GM08714 (cell line): ENCODE data around the gene SWAP70.

ENCODE experiments used
- H3K4me3 ChIP-seq: fragments of 200-500 bp; sonication (Bioruptor generic); 2 replicates; pipeline ENCODE4 v1.5.1; 2014; ENCODE audit warnings: mild to moderate bottlenecking, low read length, inconsistent platforms
- ZNF274 ChIP-seq: IDR thresholded peaks from 2 replicates; pipeline ENCODE4 v1.6.1; 2012; ENCODE audit warnings: mild to moderate bottlenecking, low read depth, low read length

The SWAP70 gene

DNA sequence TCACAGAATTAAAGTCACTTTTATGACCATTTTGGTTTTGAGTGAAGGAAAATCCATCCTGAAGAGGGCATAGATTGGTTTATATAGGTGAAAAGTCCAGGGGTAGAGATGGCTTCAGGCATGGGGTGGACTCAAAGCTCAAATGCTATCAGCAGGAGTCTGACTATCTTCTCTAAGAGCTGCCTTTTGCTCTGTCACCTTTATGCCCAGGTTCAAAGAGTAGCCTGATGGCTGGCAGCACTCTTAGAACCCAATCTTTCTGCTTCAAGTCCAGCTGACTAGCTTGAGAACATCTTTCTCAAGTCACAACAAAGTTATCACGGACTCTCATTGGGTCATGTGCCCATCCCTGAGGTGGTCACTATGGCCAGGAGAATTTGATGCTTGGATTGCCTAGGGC is 27.2 kb upstream of the SWAP70 start:
- H3K4me3 ChIP-seq: no peak overlapping the region
- TF ChIP-seq ZNF274: no peak

- TF ChIP-seq ZNF274: no peak
- no peak overlapping the region for H3K4me3 ChIP-seq
Measured at GRCh38 chr11:9639099-9639498, 24.8 kb upstream of the SWAP70 start.

GRCh38 chr11:9639985-9640384 is 23.9 kb upstream of the SWAP70 start:
- H3K4me3 ChIP-seq: no peak overlapping the region
- no peak for TF ChIP-seq ZNF274

- no peak for TF ChIP-seq ZNF274
- no peak overlapping the region for H3K4me3 ChIP-seq
Measured at GRCh38 chr11:9642894-9643293, 21.0 kb upstream of the SWAP70 start.

DNA sequence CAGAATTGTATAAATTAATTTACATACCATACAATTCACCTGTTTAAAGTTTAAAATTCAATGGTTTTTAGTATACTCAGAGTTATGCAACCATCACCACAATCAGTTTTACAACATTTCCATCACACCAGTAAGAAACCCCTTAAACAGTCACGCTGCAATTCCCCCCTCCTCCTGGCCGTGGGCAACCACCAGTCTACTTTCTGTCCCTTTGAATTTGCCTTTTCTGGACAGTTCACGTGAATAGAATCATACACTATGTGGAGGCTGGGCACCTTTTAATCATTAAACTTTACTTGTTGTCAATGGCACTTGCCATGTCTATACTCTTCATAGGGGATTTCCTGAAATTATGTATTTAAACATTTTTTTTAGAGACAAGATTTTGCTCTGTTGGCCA is 20.1 kb upstream of the SWAP70 start:
- H3K4me3 ChIP-seq: no peak overlapping the region
- no peak for TF ChIP-seq ZNF274

DNA sequence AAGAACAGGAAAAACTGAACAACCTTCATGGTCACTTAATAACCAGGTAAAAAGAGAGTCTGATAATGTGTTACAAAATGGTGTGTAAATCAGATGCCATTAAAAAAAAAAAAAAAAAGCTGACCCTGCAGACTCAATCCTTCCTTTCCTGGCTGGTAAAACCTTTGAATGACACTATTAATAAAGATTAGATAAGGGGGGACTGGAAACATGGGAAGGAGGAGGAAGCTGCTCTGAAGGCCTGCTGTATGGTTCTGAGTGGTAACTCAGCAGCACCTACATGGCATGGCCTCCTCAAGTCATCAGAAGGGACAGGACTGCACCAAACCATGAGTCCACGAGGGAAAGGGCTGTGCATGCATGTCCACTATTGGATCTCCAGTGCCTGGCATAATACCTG is 18.0 kb upstream of the SWAP70 start:
- no peak overlapping the region for H3K4me3 ChIP-seq
- no peak for TF ChIP-seq ZNF274

GRCh38 chr11:9646324-9646723 is 17.6 kb upstream of the SWAP70 start:
- no peak for TF ChIP-seq ZNF274
- no peak overlapping the region for H3K4me3 ChIP-seq

DNA sequence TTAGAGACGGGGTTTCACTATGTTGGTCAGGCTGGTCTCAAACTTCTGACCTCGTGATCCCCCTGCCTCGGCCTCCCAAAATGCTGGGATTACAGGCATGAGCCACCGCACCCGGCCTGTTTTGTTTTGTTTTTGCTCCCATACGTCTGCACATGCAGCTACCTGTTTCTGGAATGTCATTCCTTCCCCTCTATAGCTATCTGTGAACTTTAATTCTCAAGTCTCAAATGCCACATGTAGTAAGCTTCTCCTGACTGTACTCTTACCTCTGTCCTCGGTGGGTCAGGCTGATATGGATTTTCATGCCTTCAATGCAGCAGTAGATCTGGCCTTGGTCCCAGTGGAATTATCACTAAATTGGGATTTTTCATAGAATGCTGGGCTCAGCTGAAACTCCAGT is 12.4 kb upstream of the SWAP70 start:
- TF ChIP-seq ZNF274: no peak
- H3K4me3 ChIP-seq: no peak overlapping the region

DNA sequence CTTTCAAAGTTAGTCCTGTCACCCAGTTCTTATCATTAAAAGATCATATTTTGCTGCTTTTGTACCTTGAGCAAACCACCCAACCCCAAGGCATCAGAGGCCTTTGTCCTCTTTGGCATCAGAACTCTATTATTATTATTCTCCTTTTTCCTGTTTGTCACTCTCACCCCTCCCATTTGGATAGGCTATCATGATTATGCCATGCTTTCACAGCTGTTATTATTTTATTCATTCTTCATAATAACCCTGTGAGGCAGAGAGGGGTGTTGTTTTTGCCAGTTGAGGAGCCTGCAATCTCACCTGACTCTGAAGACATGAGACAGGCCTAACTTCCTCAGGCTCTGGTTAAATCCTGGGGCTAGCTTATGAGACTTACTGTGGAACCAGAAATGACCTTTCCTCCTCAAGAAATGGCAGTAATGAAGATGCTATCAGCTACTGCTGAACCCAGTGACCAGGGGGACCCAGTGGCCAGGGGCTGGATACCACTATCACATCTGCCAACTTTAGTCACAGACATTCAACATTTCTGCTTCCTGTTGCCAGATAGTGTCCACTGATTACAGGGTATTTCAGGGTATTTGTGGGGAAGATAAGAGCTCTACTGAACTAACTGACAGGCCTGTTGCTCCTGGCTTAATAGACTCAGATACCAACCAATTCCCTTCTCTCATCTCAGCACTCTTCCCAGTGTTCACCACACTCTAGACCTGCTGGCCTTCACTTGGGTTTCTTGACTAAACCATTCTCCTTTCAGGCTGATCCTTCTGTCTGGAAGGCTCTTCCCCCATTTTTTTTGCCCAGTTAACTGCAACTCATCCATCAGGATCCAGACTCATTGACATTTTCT is 11.8 kb upstream of the SWAP70 start:
- TF ChIP-seq ZNF274: no peak
- no peak overlapping the region for H3K4me3 ChIP-seq

- TF ChIP-seq ZNF274: no peak
- no peak overlapping the region for H3K4me3 ChIP-seq
Measured at GRCh38 chr11:9653871-9654270, 10.0 kb upstream of the SWAP70 start.

DNA sequence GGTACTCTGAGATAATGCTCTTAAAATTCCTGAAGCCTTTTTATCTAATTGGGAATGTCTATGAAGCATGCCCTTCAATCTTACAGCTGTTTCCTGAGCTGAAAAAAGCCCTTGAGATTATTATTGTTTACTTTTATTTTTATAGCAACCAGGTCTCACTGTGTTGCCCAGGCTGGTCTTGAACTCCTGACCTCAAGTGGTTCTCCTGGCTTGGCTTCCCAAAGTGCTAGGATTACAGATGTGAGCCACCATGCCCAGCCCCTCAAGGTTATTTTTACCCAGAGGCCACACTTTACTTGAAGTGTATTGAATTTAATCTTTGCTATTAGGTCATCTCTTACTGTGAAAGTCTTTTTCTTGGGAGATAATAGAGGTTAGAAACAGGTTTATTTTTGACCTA is 7.0 kb upstream of the SWAP70 start:
- H3K4me3 ChIP-seq: no peak overlapping the region
- TF ChIP-seq ZNF274: no peak

DNA sequence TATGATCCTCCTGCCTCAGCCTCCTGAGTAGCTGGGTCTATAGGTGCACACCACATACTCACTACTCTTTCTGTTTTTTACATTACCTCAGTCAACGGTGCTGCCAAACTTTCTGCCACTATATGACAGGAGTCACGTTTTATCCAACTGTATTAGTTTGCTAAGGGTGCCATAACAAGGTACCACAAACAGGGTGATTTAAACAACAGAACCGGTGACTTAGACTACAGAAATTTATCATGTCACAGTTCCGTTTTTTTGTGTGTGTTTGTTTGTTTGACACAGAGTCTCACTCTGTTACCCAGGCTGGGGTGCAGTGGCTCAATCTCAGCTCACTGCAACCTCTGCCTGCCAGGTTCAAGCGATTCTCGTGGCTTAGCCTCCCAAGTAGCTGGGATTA is 6.3 kb upstream of the SWAP70 start:
- no peak overlapping the region for H3K4me3 ChIP-seq
- TF ChIP-seq ZNF274: no peak

- TF ChIP-seq ZNF274: no peak
- H3K4me3 ChIP-seq: no peak overlapping the region
Measured at GRCh38 chr11:9660886-9661285, 3.0 kb upstream of the SWAP70 start.

DNA sequence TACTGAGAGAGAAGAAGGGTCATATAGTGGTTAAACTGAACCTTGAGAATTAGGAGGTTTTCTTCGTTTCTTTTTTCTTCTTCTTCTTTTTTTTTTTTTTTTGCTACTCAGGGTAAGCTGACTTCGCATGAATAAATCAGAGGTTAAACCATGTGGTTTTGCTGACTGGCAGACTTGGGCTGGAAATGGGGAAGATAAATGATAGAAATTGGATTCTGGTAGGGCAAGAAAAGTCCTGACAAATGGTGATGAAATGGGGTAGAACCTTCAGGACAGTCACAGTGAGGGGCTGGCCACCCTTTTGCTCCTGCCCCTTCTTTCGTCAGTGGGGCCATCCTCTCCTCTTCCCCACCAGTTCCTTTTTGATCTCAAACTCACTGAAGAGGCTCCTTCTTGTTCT is 1.6 kb upstream of the SWAP70 start:
- H3K4me3 ChIP-seq: no peak overlapping the region
- TF ChIP-seq ZNF274: no peak

DNA sequence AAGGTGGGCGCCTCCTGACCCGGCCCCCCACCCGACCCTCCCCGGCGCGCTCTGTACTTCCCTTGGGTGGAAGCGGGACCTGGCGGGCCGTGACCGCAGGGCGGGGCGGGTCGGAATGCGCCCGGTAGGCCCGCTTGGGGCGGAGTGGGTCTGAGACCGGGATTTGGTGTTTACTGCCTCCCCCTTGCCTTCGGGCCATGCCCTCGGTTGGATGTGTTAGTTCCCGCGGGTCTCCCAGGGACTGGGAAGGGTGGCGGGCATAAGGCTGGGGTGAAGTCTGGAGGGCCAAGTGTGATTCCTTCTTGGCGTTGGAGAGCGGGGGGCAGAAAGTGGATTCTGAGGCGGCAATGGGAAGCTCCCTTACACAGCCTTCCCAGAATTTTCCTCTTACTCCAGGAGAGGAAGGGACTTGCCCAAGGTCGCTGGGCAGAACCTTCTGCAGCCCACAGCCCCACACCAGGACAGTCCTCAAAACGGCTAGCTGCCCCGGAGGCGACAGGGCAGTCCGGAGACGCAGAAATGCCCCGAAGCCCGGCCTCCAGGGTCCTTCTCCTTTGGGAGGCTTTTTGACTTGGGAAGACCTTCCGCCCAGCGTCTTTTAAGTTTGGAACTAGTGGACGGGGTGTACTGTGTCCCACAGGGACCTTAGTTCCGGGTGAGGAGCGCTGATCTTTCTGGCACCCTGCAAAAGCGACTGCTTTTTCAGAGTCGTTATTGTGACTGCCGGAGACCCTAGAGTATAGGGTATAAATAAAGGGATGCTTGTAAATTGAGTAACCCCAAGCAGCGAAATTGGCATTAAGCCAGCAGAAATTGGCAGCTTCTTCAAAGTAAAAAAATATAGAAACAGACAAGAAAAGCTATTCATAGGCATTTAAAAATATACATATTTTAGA is 647 bp downstream of the SWAP70 start:
- no peak for TF ChIP-seq ZNF274
- H3K4me3 ChIP-seq: peak overlapping the region; percentile 74
